Cardiac muscle cell (in vitro differentiated cells and primary cell): ENCODE measurements around the gene TAAR6. TPM values are rescaled to one million over a fixed set of nuclear protein-coding genes. Genes with fewer than 3 reads are reported as not detected.

Experiments
- DNase-seq, 2 donors: peaks; one replicate each; pipeline versions ENCODE4 v3.0.0 to v3.0.0-alpha.2; 2010 to 2017; ENCODE audit warnings: low read depth in 1 of 2, low spot score in 1 of 2
- H3K27ac ChIP-seq: fragments of 200-600 bp; sonication (generic); 2 replicates; pipeline ENCODE4 v1.5.1; 2016
- H3K27me3 ChIP-seq: fragments of 200-600 bp; sonication (generic); 2 replicates; pipeline ENCODE4 v1.6.0; 2016; ENCODE audit warnings: control low read depth
- H3K36me3 ChIP-seq: fragments of 200-600 bp; sonication (generic); 2 replicates; pipeline ENCODE4 v1.5.1; 2016; ENCODE audit warnings: control low read depth
- H3K4me1 ChIP-seq: fragments of 200-600 bp; sonication (generic); 2 replicates; pipeline ENCODE4 v1.8.1; 2017; ENCODE audit warnings: low read depth, mild to moderate bottlenecking, mixed run types
- H3K4me3 ChIP-seq: fragments of 200-600 bp; sonication (generic); 2 replicates; pipeline ENCODE4 v1.5.1; 2016; ENCODE audit warnings: mild to moderate bottlenecking
- H3K9me3 ChIP-seq: fragments of 200-600 bp; sonication (generic); 2 replicates; pipeline ENCODE4 v1.5.1; 2017; ENCODE audit warnings: low read depth, mild to moderate bottlenecking, control low read depth
- polyA plus RNA-seq: library from polyadenylated mRNA; unstranded; fragments of >200 nt; fragmentation: Nextera tagmentation; extraction: Ambion mirVana; gene quantifications from 2 replicates; pipeline ENCODE4 v1.2.1, GENCODE V29; 2016
- total RNA-seq: library from RNA; depleted of rRNA; stranded (reverse); fragments of >200 nt; gene quantifications from 2 replicates; pipeline ENCODE4 v1.2.3, GENCODE V29; 2016
- TF ChIP-seq, protein P1 (sequence below): IDR thresholded peaks from 2 replicates; pipeline ENCODE4 v1.5.1; 2012; ENCODE audit warnings: low read depth, mild to moderate bottlenecking, low read length

The TAAR6 gene
- total and polyA plus RNA-seq, 2 experiments from 2014 or later = not detected

DNA sequence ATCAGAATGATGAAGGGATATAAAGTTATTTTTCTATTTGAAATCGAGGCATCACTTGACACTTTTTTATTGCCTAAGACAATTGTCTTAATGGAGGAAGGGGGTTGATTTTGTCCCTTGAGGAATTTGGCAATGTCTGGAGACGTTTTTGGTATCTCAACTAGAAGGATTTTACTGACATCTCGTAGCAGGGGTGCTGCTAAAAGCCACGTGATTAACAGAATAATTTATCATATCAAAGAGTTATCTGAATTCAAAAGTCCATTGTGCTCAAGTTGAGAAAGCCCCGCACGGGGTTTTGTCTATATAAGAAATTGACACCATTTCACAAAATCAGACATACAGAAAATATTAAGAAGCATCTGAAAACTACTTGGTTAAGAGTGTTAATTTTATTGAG is 1.5 kb upstream of the TAAR6 start:
- no peaks in the 10 kb centered on the region for H3K36me3 ChIP-seq
- H3K4me3 ChIP-seq = no peak overlapping the region
- no peaks in the 10 kb centered on the region for H3K4me1 ChIP-seq
- no peaks in the 10 kb centered on the region for H3K9me3 ChIP-seq
- no peak for DNase-seq
- TF ChIP-seq, protein P1, sequence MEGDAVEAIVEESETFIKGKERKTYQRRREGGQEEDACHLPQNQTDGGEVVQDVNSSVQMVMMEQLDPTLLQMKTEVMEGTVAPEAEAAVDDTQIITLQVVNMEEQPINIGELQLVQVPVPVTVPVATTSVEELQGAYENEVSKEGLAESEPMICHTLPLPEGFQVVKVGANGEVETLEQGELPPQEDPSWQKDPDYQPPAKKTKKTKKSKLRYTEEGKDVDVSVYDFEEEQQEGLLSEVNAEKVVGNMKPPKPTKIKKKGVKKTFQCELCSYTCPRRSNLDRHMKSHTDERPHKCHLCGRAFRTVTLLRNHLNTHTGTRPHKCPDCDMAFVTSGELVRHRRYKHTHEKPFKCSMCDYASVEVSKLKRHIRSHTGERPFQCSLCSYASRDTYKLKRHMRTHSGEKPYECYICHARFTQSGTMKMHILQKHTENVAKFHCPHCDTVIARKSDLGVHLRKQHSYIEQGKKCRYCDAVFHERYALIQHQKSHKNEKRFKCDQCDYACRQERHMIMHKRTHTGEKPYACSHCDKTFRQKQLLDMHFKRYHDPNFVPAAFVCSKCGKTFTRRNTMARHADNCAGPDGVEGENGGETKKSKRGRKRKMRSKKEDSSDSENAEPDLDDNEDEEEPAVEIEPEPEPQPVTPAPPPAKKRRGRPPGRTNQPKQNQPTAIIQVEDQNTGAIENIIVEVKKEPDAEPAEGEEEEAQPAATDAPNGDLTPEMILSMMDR = no peak
- no peak overlapping the region for H3K27ac ChIP-seq
- no peaks in the 10 kb centered on the region for H3K27me3 ChIP-seq

- no peak overlapping the region for H3K27ac ChIP-seq
- H3K27me3 ChIP-seq = no peaks in the 10 kb centered on the region
- H3K4me1 ChIP-seq = no peaks in the 10 kb centered on the region
- H3K9me3 ChIP-seq = no peaks in the 10 kb centered on the region
- H3K36me3 ChIP-seq = no peaks in the 10 kb centered on the region
- TF ChIP-seq, protein P1 = no peak
- no peak overlapping the region for H3K4me3 ChIP-seq
- DNase-seq = no peak
These were observed 952 bp upstream of the TAAR6 start for GRCh38 chr6:132569170-132569569.

GRCh38 chr6:132571774-132572173 is 1.7 kb downstream of the TAAR6 start:
- Histone ChIP-seq H3K4me3 (no peak overlapping the region), H3K36me3 (no peaks in the 10 kb centered on the region), H3K4me1 (no peaks in the 10 kb centered on the region), H3K27me3 (no peaks in the 10 kb centered on the region), H3K9me3 (no peaks in the 10 kb centered on the region), H3K27ac (no peak overlapping the region)
- DNase-seq = no peak
- TF ChIP-seq, protein P1 = no peak

- Histone ChIP-seq H3K4me3 (no peak overlapping the region), H3K4me1 (no peaks in the 10 kb centered on the region), H3K27ac (no peak overlapping the region), H3K36me3 (no peaks in the 10 kb centered on the region), H3K9me3 (no peaks in the 10 kb centered on the region), H3K27me3 (no peaks in the 10 kb centered on the region)
- no peak for DNase-seq
- TF ChIP-seq, protein P1 = no peak
These were observed 14.6 kb downstream of the TAAR6 start for GRCh38 chr6:132584698-132585097.

DNA sequence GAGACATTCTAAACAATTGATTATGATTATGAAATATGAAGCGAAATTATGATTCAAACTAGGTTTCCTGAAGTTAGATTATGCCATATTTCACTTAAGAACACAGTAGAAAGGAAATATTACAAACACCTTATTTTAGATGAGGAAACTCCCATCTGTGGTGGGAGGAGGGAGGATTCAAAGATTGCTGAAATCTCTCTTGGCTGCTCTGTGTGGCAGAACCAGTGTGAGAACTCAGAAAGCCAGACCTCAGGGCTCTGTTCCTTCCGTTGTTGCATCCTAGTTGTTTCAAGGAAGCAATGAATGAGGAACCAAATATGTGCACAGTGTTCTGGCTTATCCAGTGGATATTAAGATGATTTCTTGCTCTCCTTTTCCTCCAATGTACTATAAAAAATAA is 17.3 kb downstream of the TAAR6 start:
- Histone ChIP-seq H3K4me3 (no peak overlapping the region), H3K36me3 (no peaks in the 10 kb centered on the region), H3K27me3 (no peaks in the 10 kb centered on the region), H3K4me1 (no peaks in the 10 kb centered on the region), H3K27ac (no peak overlapping the region), H3K9me3 (no peaks in the 10 kb centered on the region)
- TF ChIP-seq, protein P1 = no peak
- no peak for DNase-seq

- Histone ChIP-seq H3K4me3 (no peak within 1 kb of the TSS), H3K27me3 (no peaks in the 10 kb centered on the region), H3K9me3 (no peaks in the 10 kb centered on the region), H3K4me1 (no peaks in the 10 kb centered on the region), H3K36me3 (no peaks in the 10 kb centered on the region), H3K27ac (no peak within 1 kb of the TSS)
- DNase-seq = no peak
- TF ChIP-seq, protein P1 = no peak
These were observed 19.3 kb downstream of the TAAR6 start, which contains the start of gene TAAR5 for GRCh38 chr6:132589454-132589853. TSS of gene TAAR5 (minus strand) at chr6:132589741. CDS start at chr6:132589686, 55 bp downstream.
